ENCODE measurements around the gene GMCL2. TPM values are rescaled to one million over a fixed set of nuclear protein-coding genes. Genes with fewer than 3 reads are reported as not detected.

GMCL2 gene
- polyA plus RNA-seq, 4 donors, result 0.08 to 0.12 TPM; not detected in 2

DNA sequence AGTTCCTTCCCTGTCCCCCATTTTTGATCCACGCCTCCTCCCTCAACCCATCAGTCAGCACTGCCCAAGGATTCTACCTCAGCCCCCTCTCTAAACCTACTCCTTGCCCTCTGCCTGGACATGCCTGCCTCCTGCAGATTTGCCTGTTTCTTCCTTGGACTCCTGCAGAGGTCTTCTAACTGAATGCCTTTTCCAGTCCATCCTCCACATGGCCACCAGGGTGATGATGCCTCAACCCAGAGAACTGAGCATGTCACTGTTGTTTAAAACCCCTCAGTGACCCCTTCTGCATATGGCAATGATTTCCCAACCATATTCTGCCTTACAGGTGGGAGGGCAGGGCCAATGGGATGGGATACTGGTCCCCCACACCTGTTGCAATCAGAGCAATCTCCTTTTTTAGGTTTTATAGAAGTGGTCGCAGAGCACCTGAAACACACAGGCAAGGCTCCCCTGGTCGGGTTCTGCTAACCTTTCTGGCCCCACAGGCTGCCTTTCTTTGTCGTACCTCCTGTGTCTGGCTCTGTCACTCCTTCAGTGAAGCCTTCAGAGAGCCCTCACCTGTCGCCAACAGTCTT, 36.1 kb upstream of the GMCL2 start:
- DNase-seq (ENCODE audit: low read depth in 4 of 4, low spot score in 3 of 4), result no peak

DNA sequence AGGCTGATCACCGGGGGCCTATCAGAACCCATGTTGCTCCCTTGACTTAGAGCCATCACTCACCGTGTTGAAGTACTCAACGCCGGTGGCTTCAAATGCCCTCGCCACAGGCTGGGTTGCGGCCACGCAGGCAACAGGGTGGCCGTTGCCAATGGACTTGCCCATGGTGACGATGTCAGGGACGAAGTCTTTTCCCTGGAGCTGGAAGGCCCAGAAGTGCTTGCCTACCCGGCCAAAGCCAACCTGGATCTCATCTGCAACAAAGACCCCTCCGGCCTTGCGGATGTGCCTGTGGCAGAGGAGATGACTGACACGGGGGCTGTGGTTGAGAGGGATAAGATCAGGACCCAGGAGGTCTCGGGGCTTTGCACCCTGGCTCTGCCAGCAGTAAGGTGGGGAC, 35.1 kb upstream of the GMCL2 start:
- no peak for DNase-seq (ENCODE audit: low read depth in 4 of 4, low spot score in 3 of 4)

DNA sequence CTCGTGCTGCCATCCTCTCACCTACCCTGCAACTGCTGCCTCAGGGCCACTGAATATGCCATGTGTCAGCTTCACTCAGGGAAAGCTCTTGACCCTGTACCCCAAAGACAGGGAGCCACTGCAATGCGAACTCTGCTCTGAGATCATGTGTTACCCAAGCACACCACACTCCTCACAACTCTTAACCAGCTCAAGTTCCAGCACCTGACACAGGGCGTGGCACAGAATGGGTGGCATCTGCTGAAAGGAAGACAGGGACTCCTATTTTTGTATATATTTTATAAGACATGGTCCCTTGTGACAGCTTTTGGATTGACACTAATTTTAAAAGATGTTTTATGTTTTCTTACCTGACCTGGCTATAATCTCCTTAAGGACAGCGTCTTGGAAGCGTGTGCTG, 34.7 kb upstream of the GMCL2 start:
- DNase-seq (ENCODE audit: low read depth in 4 of 4, low spot score in 3 of 4), result no peak

GRCh38 chr5:178221282-178221681, 34.1 kb upstream of the GMCL2 start:
- no peak for DNase-seq (ENCODE audit: low read depth in 4 of 4, low spot score in 3 of 4)

GRCh38 chr5:178218827-178219226, 31.7 kb upstream of the GMCL2 start:
- DNase-seq (ENCODE audit: low read depth in 4 of 4, low spot score in 3 of 4), result no peak

DNA sequence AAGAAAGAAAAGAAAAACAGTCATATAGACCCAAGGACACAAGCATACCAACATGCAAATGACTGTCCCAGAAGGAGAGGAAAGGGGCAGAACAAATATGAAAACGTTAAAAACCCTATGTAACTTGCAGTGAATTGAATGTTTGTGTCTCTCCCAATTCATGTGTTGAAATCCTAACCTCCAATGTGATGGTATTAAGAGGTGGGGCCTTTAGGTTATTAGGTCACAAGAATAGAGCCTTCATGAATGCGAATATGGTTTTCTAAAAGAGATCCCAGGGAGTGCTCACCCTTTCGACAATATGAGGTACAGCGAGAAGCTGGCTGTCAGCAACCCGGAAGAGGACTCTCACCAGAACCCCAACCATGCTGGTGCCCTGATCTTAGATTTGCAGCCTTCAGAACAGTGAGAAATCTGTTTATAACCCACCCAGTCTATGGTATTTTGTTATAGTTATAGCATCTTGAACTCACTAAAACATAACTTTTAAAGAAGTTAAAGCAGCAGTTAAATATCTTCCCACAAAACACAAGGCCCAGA, 31.1 kb upstream of the GMCL2 start:
- DNase-seq (ENCODE audit: low read depth in 4 of 4, low spot score in 3 of 4), result no peak

GRCh38 chr5:178216779-178217178, 29.6 kb upstream of the GMCL2 start:
- DNase-seq (ENCODE audit: low read depth in 4 of 4, low spot score in 3 of 4), result no peak

DNA sequence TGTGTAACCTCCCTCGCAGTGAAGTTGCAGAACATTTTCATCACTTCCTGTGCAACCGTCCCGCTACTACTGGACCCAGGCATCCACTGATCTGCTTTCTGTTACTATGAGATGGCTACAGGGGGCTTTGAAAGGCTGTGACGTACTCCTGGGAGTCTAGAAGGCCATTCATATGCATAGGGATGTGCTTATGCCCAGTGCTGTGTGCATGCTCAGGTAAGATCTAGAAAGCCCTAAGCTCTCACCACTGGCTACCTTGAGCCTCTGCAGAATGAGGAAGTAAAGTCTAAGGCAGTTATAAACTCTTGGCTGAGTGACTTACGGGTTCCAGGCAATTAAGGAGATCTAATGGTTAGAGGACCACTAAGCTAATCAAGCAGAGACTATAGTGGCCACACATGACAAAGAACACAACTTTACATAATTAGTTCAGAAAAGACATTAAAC, 28.9 kb upstream of the GMCL2 start:
- DNase-seq (ENCODE audit: low read depth in 4 of 4, low spot score in 3 of 4), result no peak

- DNase-seq (ENCODE audit: low read depth in 4 of 4, low spot score in 3 of 4), result no peak
Observed at GRCh38 chr5:178215280-178216002, 28.3 kb upstream of the GMCL2 start.

DNA sequence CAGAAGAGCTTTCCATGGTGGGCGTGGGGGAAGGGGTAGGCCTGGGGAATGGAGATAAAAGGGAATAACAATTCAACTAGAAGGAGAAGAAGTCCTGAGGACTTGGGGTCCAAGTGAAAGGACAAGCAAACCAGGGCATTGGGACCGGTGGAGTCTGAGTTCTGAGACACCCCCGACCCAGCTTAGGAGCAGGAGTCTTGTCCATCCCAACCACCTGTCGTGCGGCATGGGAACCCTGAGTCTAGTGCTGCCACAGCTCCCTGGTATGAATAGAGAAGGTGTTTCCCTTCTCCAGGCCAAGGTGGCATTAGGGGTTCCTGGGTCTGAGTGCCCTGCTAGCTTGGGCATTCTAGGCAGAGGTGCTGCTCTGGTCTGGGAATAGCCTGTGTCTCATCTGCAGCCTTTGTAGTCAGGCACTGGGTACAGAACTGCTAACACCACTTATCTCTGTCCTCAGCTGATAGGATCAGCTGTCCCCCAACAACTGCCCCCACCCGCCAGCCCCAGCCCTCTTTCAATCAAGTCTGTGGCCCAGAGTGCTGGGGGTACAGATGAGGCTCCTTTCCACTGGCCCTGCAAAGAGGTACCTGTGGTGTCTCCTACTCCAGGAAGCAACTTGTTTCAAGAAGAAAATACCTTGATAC, 27.1 kb upstream of the GMCL2 start:
- no peak for DNase-seq (ENCODE audit: low read depth in 4 of 4, low spot score in 3 of 4)

GRCh38 chr5:178213748-178214151, 26.6 kb upstream of the GMCL2 start:
- DNase-seq (ENCODE audit: low read depth in 4 of 4, low spot score in 3 of 4), result no peak

- no peak for DNase-seq (ENCODE audit: low read depth in 4 of 4, low spot score in 3 of 4)
Observed at GRCh38 chr5:178213003-178213461, 25.9 kb upstream of the GMCL2 start.

DNA sequence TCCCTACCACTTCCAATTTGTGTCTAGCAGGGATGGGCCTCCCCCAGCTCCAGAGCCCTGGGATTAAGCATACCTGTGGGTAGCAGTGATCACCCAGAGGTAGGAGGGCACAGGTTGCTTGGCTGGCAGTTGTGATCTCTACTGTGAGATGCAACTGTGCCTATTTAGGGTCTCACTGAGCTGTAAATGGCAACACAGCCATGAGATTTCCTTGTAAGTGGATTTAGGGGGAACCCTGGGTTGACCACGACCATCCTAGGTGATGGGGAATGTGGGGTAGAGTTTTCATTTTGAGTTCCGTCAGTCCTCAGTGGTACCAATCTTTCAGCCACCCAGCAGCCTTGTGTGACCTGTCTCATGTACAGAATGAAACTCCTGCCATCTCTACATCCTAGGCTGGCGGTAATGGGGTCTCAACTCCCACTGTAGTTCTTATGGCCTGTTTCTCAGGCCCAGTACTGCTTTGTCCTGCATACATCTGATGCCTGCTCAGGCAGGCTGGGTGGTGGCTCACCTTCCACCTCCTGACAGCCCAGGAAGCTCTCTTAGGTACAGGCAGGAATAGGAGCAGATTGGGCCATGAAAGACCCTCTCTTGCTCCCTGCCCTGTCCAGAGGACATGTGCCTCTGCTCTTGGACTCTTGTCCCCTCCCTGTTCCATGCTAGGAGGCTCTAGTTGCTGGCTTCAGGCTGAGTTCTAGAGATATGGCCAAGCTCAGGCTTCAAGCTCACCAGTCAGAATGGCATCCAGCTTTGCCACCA, 25.3 kb upstream of the GMCL2 start:
- no peak for DNase-seq (ENCODE audit: low read depth in 4 of 4, low spot score in 3 of 4)

DNA sequence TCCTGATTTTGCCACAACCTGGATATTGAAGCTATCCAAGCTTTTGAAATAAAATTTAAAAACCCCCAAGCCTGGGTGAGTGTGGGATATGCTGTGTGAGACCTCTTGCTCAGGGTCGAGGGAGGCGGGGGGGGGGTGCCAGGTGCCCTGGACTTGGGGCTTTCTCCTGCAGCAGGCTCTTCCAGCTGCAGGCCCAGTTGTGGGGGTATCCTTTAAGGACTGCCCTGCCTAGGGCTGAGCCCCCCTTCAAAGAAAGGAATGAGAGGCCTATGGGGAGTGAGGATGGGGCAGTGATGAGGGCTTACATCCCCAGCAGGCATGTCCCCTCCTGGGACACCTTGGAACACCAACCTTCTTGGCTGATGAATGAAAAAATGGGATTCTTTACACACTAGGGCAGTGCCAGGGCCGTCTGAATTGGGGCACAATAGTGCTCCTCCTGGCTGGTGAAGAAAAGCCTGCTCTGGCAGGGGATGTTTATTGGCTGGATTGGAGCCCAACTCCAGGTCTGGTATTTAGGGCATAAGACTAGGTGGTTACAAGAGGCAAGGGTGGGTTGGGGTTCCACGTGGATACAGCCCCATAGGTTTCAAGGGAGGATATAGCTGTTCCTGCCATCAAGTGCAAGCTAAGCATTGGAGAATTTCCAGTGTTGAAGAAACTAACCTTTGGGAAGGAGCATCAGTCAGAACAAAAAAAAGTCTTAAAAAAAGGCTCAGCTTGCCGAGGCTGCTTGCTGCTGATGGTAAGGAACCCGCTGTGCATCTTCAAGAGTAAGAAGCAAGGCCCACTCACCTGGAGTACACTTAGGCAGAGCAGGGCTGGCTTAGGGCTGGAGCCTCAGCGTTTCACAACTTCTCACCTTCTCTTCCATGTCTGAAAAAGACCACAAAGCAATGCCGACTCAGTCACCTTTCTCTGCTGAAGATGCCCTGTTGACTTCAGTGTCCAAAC, 24.2 kb upstream of the GMCL2 start:
- no peak for DNase-seq (ENCODE audit: low read depth in 4 of 4, low spot score in 3 of 4)

DNA sequence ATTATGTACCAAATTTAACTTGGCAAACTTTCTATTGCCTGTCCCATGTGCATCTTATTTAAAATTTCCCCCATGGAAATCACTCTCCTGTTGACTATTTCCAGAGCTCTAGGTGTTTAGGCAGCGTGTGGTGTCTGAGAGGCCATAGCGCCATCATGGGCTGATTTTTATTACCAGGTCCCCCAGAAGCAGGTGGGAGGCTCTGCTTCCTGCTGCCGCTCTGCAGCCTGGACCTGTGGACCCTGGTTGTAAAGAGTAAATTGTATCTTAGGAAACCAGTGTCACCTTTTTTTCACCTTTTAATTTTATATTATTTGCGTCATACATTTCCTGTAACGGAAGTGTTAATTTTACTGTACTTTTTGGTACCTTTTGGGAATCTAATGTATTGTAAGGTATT, 23.5 kb upstream of the GMCL2 start:
- no peak for DNase-seq (ENCODE audit: low read depth in 4 of 4, low spot score in 3 of 4)

- DNase-seq (ENCODE audit: low read depth in 4 of 4, low spot score in 3 of 4), result no peak
Observed at GRCh38 chr5:178210073-178210535, 22.9 kb upstream of the GMCL2 start.

- DNase-seq (ENCODE audit: low read depth in 4 of 4, low spot score in 3 of 4), result no peak
Observed at GRCh38 chr5:178209334-178210072, 22.3 kb upstream of the GMCL2 start.

DNA sequence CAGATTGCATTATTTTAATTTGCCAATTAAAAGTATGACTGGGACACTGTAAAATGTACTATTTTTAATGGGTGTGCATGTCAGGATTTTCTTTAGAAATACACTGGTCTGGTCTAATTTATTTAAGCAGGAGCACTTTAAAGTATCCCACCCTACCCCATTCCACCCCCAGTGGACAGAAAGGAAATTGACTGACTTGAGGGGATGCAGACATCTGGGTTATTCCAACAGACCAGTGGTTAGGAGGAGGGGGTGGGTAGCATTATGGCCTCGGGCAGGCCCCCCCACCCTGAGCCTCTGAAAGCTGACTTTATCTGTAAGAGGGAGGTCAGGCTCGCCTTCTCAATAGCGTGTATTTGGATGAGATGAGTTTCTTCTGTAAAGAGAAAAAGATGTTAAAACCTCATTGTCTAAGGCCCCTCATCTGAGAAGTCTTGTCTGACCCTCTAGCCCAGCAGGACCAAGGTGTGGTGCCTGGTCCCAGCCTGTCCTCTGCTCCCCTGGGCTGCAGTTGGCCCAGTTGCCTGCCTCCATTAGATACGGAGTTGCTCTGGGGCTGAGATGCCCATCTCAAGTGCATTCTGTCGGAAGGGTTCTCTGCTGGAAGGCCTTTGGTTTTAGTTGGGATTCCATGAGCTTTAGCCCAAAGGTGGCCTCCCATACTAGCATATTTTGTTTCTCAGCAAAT, 21.5 kb upstream of the GMCL2 start:
- DNase-seq (ENCODE audit: low read depth in 4 of 4, low spot score in 3 of 4), result no peak
